HepG2 (cell line): Measurements from ENCODE around the gene IQCN. TPM values are rescaled to one million over a fixed set of nuclear protein-coding genes. Genes with fewer than 3 reads are reported as not detected.

Experiments used
- CEBPZ ChIP-seq: IDR thresholded peaks from 2 replicates; pipeline ENCODE4 v1.6.1; 2012; ENCODE audit warnings: low read length, improper control_type of control experiment
- CHD4 ChIP-seq: fragments of 200-600 bp; sonication (generic); IDR thresholded peaks from 2 replicates; pipeline ENCODE4 v1.7.0; 2017; ENCODE audit warnings: mild to moderate bottlenecking, low read length, borderline replicate concordance
- EP300 ChIP-seq, 3 experiments: sonication (generic) in 1 of 3; formaldehyde crosslinking in 1 of 3; IDR thresholded peaks; 2 replicates each; pipeline versions ENCODE4 v1.5.1 to v1.6.1; 2011 to 2020; ENCODE audit warnings: low read depth in 2 of 3, low read length in 2 of 3, borderline replicate concordance in 1 of 3, improper control_type of control experiment in 1 of 3, mild to moderate bottlenecking in 1 of 3, missing genetic modification reagents in 1 of 3, moderate library complexity in 1 of 3
- GZF1 ChIP-seq: sonication (generic); formaldehyde crosslinking; IDR thresholded peaks from 2 replicates; pipeline ENCODE4 v1.5.1; 2020; ENCODE audit warnings: mild to moderate bottlenecking, missing genetic modification reagents
- KDM5A ChIP-seq: fragments of 200-600 bp; sonication (generic); IDR thresholded peaks from 2 replicates; pipeline ENCODE4 v1.7.0; 2018; ENCODE audit warnings: antibody characterized with exemption, mild to moderate bottlenecking, low read length, borderline replicate concordance
- KLF12 ChIP-seq: sonication (generic); formaldehyde crosslinking; IDR thresholded peaks from 2 replicates; pipeline ENCODE4 v1.4.0; 2020; ENCODE audit warnings: missing genetic modification reagents, borderline replicate concordance
- KLF9 ChIP-seq: IDR thresholded peaks from 2 replicates; pipeline ENCODE4 v1.6.1; 2016; ENCODE audit warnings: low read depth
- NPAS2 ChIP-seq: sonication (generic); formaldehyde crosslinking; IDR thresholded peaks from 2 replicates; pipeline ENCODE4 v1.8.0; 2022; ENCODE audit warnings: mild to moderate bottlenecking, missing genetic modification reagents, borderline replicate concordance
- ZFP82 ChIP-seq: sonication (generic); formaldehyde crosslinking; IDR thresholded peaks from 2 replicates; pipeline ENCODE4 v1.5.1; 2020; ENCODE audit warnings: mild to moderate bottlenecking, missing genetic modification reagents, borderline replicate concordance
- ZHX2 ChIP-seq, 2 experiments: sonication (generic) in 1 of 2; formaldehyde crosslinking in 1 of 2; IDR thresholded peaks; 2 replicates each; pipeline versions ENCODE4 v1.6.1 to v1.9.0; 2014 to 2022; ENCODE audit warnings: antibody characterized with exemption in 1 of 2, borderline replicate concordance in 1 of 2, inconsistent platforms in 1 of 2, low read depth in 1 of 2, missing genetic modification reagents in 1 of 2
- ZNF768 ChIP-seq: sonication (generic); formaldehyde crosslinking; IDR thresholded peaks from 2 replicates; pipeline ENCODE4 v1.4.0; 2020; ENCODE audit warnings: missing genetic modification reagents
- ZSCAN20 ChIP-seq: sonication (generic); formaldehyde crosslinking; IDR thresholded peaks from 2 replicates; pipeline ENCODE4 v1.4.0; 2020; ENCODE audit warnings: missing genetic modification reagents, mild to moderate bottlenecking, borderline replicate concordance
- polyA plus RNA-seq, 8 experiments: library from polyadenylated mRNA; depleted of rRNA in 3 of 8; stranded (reverse) in 7 of 8; unstranded in 1 of 8; fragments of >200 nt; fragmentation: Illumina TruSeq in 4 of 8; extraction: Trizol in 4 of 8; gene quantifications; 2 replicates each; pipeline versions ENCODE4 v1.2.1 to v1.2.3, GENCODE V29; 2011 to 2016; ENCODE audit warnings: low read depth in 4 of 8, missing spikeins in 1 of 8, mixed read lengths in 1 of 8; ENCODE audit not compliant: insufficient read depth in 1 of 8
- total RNA-seq, 5 experiments: library from RNA; depleted of rRNA; stranded (reverse); fragments of >200 nt; fragmentation: Illumina TruSeq; extraction: Trizol; gene quantifications; 2 replicates each; pipeline ENCODE4 v1.2.3, GENCODE V29; 2016; ENCODE audit warnings: low read depth in 1 of 5
- TF ChIP-seq, protein P1 (sequence below): sonication (generic); formaldehyde crosslinking; IDR thresholded peaks from 2 replicates; pipeline ENCODE4 v1.8.0; 2022; ENCODE audit warnings: low read depth, missing genetic modification reagents
- TF ChIP-seq, protein P2 (sequence below): IDR thresholded peaks from 2 replicates; pipeline ENCODE4 v1.6.1; 2016; ENCODE audit warnings: missing compliant biosample characterization, missing genetic modification reagents, borderline replicate concordance

IQCN gene
- total and polyA plus RNA-seq, 2 of the 13 experiments (the other 11 are each of a cell fraction or from before 2014, with no cell fraction given) = 0.04 to 0.18 TPM

DNA sequence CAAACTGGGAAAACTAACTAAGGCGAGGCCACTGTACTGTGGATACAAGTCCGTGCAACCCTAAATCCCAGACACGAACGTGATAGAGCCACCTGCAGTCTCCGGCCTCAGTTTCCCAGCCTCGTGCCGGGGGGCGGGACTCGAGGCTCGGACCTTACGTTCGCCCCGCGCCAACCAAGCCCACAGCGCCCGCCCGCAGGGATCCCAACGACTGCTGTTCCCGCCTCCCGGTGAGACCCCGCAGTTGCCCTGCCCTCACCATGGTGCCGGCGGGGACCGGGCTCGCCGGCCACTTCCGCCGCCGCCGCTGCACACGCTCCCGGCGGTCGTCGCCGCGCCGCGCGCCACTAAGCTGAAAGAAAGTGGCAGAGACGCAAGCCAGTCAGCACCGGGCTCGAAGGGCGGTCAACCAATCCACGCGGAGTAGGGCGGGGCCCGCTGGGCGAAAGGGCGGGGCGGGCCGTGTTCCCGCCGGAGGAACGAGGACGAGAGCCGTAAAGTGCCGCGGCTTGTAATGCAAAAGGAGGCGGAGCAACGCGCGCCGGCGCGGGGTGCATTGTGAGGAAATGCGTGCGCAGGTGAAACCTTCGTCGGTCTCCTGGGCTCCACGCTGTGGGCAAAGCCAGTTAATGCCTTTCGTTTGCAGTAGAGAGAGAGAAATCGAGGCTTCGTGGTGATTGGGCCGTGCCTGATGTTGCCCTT lies 48.7 kb upstream of the IQCN start, which contains the start of gene LSM4 (continued):
- TF ChIP-seq, protein P1, sequence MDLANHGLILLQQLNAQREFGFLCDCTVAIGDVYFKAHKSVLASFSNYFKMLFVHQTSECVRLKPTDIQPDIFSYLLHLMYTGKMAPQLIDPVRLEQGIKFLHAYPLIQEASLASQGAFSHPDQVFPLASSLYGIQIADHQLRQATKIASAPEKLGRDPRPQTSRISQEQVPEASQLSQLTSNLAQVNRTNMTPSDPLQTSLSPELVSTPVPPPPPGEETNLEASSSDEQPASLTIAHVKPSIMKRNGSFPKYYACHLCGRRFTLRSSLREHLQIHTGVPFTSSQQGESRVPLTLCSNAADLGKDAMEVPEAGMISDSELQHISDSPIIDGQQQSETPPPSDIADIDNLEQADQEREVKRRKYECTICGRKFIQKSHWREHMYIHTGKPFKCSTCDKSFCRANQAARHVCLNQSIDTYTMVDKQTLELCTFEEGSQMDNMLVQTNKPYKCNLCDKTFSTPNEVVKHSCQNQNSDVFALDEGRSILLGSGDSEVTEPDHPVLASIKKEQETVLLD (CRISPR knock-in tag) = peak; percentile 91
- TF ChIP-seq NPAS2 (CRISPR knock-in tag) = no peak
- no peak for TF ChIP-seq ZSCAN20 (CRISPR knock-in tag)
- peak; percentile 38 for TF ChIP-seq KLF12 (CRISPR knock-in tag)
- TF ChIP-seq GZF1 = 0 out of 2 replicates have a peak, but pooled peaks have one; percentile 42
- TF ChIP-seq ZFP82 (CRISPR knock-in tag) = 0 out of 2 replicates have a peak, but pooled peaks have one; percentile 65
- TF ChIP-seq EP300 (IDR thresholded peaks at IDR 0.05; ENCODE audit: low read depth in 2 of 2, low read length in 2 of 2) = no peak
- no peak for TF ChIP-seq EP300 (CRISPR knock-in tag; IDR thresholded peaks at IDR 0.05; ENCODE audit: borderline replicate concordance)
- TF ChIP-seq, protein P2, sequence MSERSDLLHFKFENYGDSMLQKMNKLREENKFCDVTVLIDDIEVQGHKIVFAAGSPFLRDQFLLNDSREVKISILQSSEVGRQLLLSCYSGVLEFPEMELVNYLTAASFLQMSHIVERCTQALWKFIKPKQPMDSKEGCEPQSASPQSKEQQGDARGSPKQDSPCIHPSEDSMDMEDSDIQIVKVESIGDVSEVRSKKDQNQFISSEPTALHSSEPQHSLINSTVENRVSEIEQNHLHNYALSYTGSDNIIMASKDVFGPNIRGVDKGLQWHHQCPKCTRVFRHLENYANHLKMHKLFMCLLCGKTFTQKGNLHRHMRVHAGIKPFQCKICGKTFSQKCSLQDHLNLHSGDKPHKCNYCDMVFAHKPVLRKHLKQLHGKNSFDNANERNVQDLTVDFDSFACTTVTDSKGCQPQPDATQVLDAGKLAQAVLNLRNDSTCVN = peak; percentile 50; the same call in 1 of the 2 replicates
- no peak for TF ChIP-seq CEBPZ
- no peak for TF ChIP-seq CHD4
- peak; percentile 46; the same call in 1 of the 2 replicates for TF ChIP-seq ZNF768 (CRISPR knock-in tag)
- peak; percentile 41; the same call in 1 of the 2 replicates for TF ChIP-seq KLF9 (CRISPR knock-in tag)
- peak; percentile 78 for TF ChIP-seq ZHX2 (IDR thresholded peaks at IDR 0.05; ENCODE audit: low read depth)
- TF ChIP-seq ZHX2 (CRISPR knock-in tag; IDR thresholded peaks at IDR 0.05; ENCODE audit: borderline replicate concordance) = 0 out of 2 replicates have a peak, but pooled peaks have one; percentile 18
- TF ChIP-seq KDM5A = no peak; the same call in 1 of the 2 replicates
